ENCODE data around the gene CES1. TPM values are rescaled to one million over a fixed set of nuclear protein-coding genes. Genes with fewer than 3 reads are reported as not detected.
"Not testable (repeated sequence)": the region's sequence is repeated elsewhere in the genome, so short reads cannot be mapped to it uniquely, and the experiment has no call there.

The CES1 gene
- total RNA-seq, 2 donors from 2014 or later, result 4.2 to 19.1 TPM

DNA sequence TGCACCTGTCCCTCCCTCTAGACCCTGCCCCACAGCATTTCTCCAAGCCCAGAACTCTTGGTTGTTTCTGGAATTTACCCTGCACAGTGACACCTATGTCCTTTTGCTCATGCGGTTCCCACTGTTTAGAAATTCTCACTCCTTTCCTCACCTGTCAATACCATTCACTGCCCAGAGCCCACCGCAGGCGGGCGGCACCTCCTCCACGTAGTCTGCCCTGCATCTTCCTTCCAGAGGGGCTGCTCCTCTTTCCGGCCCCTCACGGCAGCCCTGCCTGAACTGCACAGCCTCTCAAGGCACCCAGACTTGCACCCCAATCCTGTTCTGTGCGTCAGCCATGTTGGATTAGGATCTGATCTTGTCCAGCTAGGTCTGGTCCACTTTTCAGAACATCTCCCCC lies 51.4 kb downstream of the CES1 start:
- DNase-seq; H3K27ac ChIP-seq; H3K27me3 ChIP-seq; H3K4me3 ChIP-seq; H3K36me3 ChIP-seq (replicated peaks in 1 of 2; ENCODE audit: insufficient read depth in 1 of 2, low read depth in 2 of 2); H3K9me3 ChIP-seq; ATAC-seq; intact Hi-C loops (cut with DNase I): not testable (repeated sequence)
- peaks cover 11% of the 10 kb centered on the region for H3K4me1 ChIP-seq
- 82% methylated on average over 8 of the region's 8 CpGs for WGBS, 2 donors

DNA sequence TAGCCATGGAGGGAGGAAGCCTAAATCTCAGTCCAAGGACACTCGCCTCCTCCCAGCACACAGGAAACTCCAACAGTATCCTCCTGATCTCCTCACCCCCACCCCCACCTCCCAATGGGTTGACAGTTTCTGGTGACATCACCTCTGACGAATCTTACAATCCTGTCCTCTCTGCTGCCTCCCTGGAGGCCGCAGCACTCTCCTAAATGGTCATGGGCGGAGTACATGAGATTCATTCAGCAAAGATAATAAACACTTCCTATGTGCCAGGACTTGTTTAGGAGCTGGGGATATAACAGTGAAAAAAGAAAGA lies 52.8 kb downstream of the CES1 start:
- H3K4me3 ChIP-seq; H3K9me3 ChIP-seq; ATAC-seq; H3K27me3 ChIP-seq; H3K36me3 ChIP-seq (replicated peaks in 1 of 2; ENCODE audit: insufficient read depth in 1 of 2, low read depth in 2 of 2); intact Hi-C loops (cut with DNase I); H3K27ac ChIP-seq; DNase-seq: not testable (repeated sequence)
- WGBS, 2 donors, result 74 to 76% methylated on average over 2 to 4 of the region's 4 CpGs
- peaks cover 11% of the 10 kb centered on the region for H3K4me1 ChIP-seq

DNA sequence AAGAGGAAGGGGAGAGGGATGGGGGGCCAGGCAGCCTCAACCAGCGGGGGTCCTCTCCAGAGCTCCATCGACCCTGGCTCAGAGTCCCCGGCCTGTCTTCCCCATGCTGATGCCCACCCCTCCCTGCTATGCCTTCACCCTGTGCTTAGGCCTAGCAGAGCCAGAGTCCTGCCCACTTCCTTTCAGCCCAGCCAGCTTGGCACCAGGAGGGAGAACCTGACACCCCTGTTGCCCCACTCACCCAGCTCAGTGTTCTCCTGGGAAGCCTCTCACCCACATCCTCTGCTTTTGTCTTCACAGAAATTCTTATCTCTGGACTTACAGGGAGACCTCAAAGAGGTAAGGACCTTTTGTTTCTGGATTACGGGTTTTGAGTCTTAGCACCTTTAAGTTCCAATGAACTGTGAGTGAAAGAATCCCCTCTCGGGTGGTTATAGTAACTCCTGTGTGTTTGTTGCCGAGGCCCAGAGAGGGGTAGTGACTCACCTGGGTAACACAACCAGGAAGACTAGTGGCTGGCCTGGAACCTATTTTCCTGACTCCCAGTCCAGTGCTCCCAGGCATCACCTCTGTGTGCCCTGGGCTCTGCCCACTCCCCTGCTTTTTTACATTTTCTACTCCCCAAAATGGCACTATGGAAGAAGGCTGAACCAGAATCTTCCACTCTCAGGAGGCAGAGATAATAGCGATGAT lies 53.3 kb downstream of the CES1 start:
- WGBS, 2 donors, result 66% methylated on average over 7 of the region's 7 CpGs
- ATAC-seq, result no peak

DNA sequence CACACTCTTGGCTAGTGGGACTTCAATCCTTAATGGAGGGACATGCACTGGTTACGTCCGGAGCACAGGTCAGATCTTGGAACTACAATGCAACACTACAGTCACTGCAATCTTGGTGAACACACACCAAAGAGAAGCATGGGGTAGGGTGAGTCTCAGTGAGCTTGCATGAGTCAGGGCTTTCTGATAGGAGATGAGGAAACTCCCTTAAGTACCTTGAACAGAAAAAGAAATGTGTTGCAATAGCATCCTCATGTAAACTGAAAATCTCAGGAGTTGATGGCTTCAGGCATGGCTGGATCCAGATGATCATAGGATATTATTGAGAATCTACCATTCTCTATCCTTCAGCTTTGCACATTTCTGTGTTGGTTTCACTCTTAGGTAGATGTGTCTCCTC lies 54.1 kb downstream of the CES1 start:
- ATAC-seq (no peak), DNase-seq (no peak)
- no peaks in the 10 kb centered on the region for H3K36me3 ChIP-seq (replicated peaks in 1 of 2; ENCODE audit: insufficient read depth in 1 of 2, low read depth in 2 of 2)
- 85 to 87% methylated on average over 2 of the region's 2 CpGs for whole genome bisulfite sequencing, 2 donors
- H3K27me3 ChIP-seq, result no peaks in the 10 kb centered on the region
- TF ChIP-seq, protein P1, sequence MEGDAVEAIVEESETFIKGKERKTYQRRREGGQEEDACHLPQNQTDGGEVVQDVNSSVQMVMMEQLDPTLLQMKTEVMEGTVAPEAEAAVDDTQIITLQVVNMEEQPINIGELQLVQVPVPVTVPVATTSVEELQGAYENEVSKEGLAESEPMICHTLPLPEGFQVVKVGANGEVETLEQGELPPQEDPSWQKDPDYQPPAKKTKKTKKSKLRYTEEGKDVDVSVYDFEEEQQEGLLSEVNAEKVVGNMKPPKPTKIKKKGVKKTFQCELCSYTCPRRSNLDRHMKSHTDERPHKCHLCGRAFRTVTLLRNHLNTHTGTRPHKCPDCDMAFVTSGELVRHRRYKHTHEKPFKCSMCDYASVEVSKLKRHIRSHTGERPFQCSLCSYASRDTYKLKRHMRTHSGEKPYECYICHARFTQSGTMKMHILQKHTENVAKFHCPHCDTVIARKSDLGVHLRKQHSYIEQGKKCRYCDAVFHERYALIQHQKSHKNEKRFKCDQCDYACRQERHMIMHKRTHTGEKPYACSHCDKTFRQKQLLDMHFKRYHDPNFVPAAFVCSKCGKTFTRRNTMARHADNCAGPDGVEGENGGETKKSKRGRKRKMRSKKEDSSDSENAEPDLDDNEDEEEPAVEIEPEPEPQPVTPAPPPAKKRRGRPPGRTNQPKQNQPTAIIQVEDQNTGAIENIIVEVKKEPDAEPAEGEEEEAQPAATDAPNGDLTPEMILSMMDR (IDR thresholded peaks at IDR 0.05), result no peak
- TF ChIP-seq POLR2A (IDR thresholded peaks at IDR 0.05), result no peak
- H3K4me1 ChIP-seq, result peaks cover 11% of the 10 kb centered on the region
- H3K4me3 ChIP-seq, result no peak overlapping the region
- H3K27ac ChIP-seq, result no peak overlapping the region
- intact Hi-C loops (cut with DNase I), result no loop called here
- no peaks in the 10 kb centered on the region for H3K9me3 ChIP-seq

More for the DNA sequence above, 53.3 kb downstream of the CES1 start:
- no peaks in the 10 kb centered on the region for H3K36me3 ChIP-seq (replicated peaks in 1 of 2; ENCODE audit: insufficient read depth in 1 of 2, low read depth in 2 of 2)
- H3K4me3 ChIP-seq, result no peak overlapping the region
- no peaks in the 10 kb centered on the region for H3K27me3 ChIP-seq
- no peaks in the 10 kb centered on the region for H3K9me3 ChIP-seq
- H3K27ac ChIP-seq, result no peak overlapping the region
- intact Hi-C loops (cut with DNase I), result no loop called here
- TF ChIP-seq, protein P1 (IDR thresholded peaks at IDR 0.05), result no peak
- no peak for TF ChIP-seq POLR2A (IDR thresholded peaks at IDR 0.05)
- no peak for DNase-seq
- H3K4me1 ChIP-seq, result peaks cover 11% of the 10 kb centered on the region

DNA sequence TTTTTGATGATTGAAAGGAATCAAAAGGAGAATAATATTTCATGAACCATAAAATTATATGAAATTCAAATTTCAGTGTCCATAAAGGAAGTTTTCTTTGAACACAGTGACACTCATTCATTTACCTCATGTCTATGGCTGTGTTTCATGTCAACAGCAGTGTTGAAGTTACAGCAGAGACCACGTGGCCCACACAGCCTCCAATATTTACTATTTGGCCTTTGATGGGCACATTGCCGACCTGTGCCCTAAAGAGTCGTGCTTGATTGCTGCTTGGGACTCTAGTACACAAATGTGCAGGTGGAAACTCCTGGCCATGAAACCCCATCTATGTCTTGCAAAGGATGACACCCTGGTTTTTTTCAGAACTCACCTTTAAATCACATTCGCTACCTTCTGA lies 57.0 kb downstream of the CES1 start:
- TF ChIP-seq, protein P1 (IDR thresholded peaks at IDR 0.05), result no peak
- no peak for TF ChIP-seq POLR2A (IDR thresholded peaks at IDR 0.05)
- Histone ChIP-seq H3K9me3 (no peaks in the 10 kb centered on the region), H3K27ac (no peak overlapping the region), H3K4me3 (no peak overlapping the region), H3K4me1 (no peaks in the 10 kb centered on the region), H3K36me3 (replicated peaks in 1 of 2; ENCODE audit: insufficient read depth in 1 of 2, low read depth in 2 of 2) (no peaks in the 10 kb centered on the region), H3K27me3 (no peaks in the 10 kb centered on the region)
- intact Hi-C loops (cut with DNase I), result no loop called here
- DNase-seq, result no peak
- ATAC-seq, result no peak
- 37 to 42% methylated on average over 4 of the region's 4 CpGs for WGBS, 2 donors

DNA sequence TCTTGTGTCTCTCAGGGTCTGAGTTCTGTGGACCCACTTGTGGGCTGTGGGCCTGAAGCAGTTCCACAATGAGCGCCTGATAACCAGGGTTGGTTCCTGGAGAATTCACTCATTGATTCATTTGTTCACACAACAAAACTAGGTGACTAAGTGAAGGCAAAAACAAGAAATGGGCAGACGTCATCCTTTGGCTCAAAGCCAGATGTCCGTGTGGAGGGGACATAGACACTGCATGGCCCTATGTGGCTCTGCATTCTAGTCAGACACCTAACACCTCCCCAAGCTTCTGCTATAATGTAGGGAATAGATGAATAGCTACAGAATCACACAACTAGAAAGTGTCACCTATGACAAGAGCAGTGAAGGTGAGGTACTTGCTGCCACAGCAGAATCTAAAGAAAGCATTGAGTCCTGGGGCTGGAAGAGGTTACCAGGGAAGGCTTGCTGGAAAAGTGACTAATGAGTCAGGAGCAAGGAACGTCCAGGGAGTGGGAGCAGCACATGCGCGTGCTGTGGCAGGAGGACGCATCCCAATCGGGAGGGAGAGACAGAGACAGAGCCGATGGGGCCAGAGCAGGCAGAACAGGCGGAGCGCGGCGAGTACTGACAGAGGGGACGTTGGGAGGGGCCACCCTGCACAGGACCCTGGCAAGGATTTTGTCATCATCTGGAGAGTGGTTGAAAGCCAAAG lies 58.9 kb downstream of the CES1 start:
- no peak for ATAC-seq
- no peak for DNase-seq
- WGBS, 2 donors, result 52 to 55% methylated on average over 14 of the region's 14 CpGs
- TF ChIP-seq POLR2A (IDR thresholded peaks at IDR 0.05), result no peak
- TF ChIP-seq, protein P1 (IDR thresholded peaks at IDR 0.05), result no peak
- H3K27ac ChIP-seq, result no peak overlapping the region
- no peaks in the 10 kb centered on the region for H3K9me3 ChIP-seq
- no peak overlapping the region for H3K4me3 ChIP-seq
- intact Hi-C loops (cut with DNase I), result no loop called here
- H3K27me3 ChIP-seq, result no peaks in the 10 kb centered on the region
- no peaks in the 10 kb centered on the region for H3K4me1 ChIP-seq
- no peaks in the 10 kb centered on the region for H3K36me3 ChIP-seq (replicated peaks in 1 of 2; ENCODE audit: insufficient read depth in 1 of 2, low read depth in 2 of 2)
